Measurements from ENCODE around the gene WDTC1. TPM values are rescaled to one million over a fixed set of nuclear protein-coding genes. Genes with fewer than 3 reads are reported as not detected.
"Not testable (repeated sequence)": the region's sequence is repeated elsewhere in the genome, so short reads cannot be mapped to it uniquely, and the experiment has no call there.

WDTC1 gene
- total and polyA plus RNA-seq, 3 donors from 2014 or later, result 61.4 to 142 (median 69.5) TPM

DNA sequence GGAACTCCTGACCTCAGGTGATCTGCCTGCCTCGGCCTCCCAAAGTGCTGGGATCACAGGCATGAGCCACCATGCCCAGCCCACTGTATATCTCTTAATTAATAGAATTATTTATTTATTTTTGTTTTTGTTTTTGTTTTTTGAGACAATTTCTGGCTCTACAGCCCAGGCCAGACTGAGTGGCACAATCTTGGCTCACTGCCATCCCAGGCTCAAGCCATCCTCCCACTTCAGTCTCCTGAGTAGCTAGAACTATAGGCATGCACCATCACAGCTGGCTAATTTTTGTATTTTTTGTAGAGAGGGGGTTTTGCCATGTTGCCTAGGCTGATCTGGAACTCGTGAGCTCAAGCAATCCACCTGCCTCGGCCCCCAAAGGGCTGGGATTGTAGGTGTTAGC is 15.7 kb upstream of the WDTC1 start:
- no peaks in the 10 kb centered on the region for H3K9me3 ChIP-seq
- no peaks in the 10 kb centered on the region for H3K4me1 ChIP-seq
- H3K27ac ChIP-seq, result no peak overlapping the region
- intact Hi-C loops (cut with DNase I; ENCODE audit: low total_unique reads), result no loop called here
- WGBS, 2 donors, result 76 to 88% methylated on average over 3 of the region's 3 CpGs
- no peaks in the 10 kb centered on the region for H3K36me3 ChIP-seq (ENCODE audit: low read depth, missing control alignments)
- no peaks in the 10 kb centered on the region for H3K27me3 ChIP-seq
- H3K4me3 ChIP-seq, result no peak overlapping the region
- no peak for DNase-seq
- TF ChIP-seq, protein P1, sequence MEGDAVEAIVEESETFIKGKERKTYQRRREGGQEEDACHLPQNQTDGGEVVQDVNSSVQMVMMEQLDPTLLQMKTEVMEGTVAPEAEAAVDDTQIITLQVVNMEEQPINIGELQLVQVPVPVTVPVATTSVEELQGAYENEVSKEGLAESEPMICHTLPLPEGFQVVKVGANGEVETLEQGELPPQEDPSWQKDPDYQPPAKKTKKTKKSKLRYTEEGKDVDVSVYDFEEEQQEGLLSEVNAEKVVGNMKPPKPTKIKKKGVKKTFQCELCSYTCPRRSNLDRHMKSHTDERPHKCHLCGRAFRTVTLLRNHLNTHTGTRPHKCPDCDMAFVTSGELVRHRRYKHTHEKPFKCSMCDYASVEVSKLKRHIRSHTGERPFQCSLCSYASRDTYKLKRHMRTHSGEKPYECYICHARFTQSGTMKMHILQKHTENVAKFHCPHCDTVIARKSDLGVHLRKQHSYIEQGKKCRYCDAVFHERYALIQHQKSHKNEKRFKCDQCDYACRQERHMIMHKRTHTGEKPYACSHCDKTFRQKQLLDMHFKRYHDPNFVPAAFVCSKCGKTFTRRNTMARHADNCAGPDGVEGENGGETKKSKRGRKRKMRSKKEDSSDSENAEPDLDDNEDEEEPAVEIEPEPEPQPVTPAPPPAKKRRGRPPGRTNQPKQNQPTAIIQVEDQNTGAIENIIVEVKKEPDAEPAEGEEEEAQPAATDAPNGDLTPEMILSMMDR (IDR thresholded peaks at IDR 0.05), result no peak
- no peak for TF ChIP-seq POLR2A (IDR thresholded peaks at IDR 0.05)

DNA sequence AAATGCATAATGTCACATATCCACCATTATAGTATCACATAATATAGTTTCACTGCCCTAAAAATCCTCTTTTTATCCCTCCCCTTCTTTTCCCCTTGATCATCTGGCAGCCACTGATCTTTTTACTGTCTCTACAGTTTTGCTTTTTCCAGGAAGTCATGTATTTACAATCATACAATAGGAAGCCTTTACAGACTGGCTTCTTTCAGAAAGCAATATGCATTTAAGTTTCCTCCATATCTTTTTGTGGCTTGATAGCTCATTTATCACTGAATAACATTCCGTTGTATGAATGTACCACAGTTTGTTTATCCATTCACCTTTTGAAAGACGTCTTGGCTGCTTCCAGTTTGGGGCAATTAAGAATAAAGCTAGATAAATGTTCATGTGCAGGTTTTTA is 14.3 kb upstream of the WDTC1 start:
- H3K27me3 ChIP-seq, result no peaks in the 10 kb centered on the region
- no peak overlapping the region for H3K27ac ChIP-seq
- WGBS, 2 donors, result 61 to 65% methylated on average over 2 of the region's 2 CpGs
- TF ChIP-seq, protein P1 (IDR thresholded peaks at IDR 0.05), result no peak
- TF ChIP-seq POLR2A (IDR thresholded peaks at IDR 0.05), result no peak
- no peaks in the 10 kb centered on the region for H3K4me1 ChIP-seq
- no peak overlapping the region for H3K4me3 ChIP-seq
- DNase-seq, result no peak
- intact Hi-C loops (cut with DNase I; ENCODE audit: low total_unique reads), result no loop called here
- no peaks in the 10 kb centered on the region for H3K36me3 ChIP-seq (ENCODE audit: low read depth, missing control alignments)
- H3K9me3 ChIP-seq, result no peaks in the 10 kb centered on the region

DNA sequence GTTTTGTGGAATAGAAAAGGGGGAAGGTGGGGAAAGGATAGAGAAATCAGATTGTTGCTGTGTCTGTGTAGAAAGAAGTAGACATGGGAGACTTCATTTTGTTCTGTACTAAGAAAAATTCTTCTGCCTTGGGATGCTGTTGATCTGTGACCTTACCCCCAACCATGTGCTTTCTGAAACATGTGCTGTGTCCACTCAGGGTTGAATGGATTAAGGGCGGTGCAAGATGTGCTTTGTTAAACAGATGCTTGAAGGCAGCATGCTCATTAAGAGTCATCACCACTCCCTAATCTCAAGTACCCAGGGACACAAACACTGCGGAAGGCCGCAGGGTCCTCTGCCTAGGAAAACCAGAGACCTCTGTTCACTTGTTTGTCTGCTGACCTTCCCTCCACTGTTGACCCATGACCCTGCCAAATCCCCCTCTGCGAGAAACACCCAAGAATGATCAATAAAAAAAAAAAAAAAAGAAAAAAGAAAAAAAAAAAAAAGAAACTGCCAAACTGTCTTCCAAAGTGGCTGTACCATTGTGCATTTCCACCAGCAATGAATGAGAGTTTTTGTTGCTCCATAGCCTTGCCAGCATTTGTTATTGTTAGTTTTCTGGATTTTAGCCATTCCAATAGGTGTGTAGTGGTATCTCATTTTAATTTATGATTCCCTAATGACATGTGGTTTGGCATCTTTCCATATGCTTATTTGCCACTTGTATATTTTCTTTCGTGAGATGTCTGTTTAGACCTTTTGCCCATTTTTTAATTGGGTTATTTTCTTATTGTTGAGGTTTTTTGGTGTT is 13.5 kb upstream of the WDTC1 start:
- H3K27ac ChIP-seq; H3K27me3 ChIP-seq; H3K9me3 ChIP-seq; DNase-seq; H3K36me3 ChIP-seq (ENCODE audit: low read depth, missing control alignments); H3K4me3 ChIP-seq; intact Hi-C loops (cut with DNase I; ENCODE audit: low total_unique reads); H3K4me1 ChIP-seq: not testable (repeated sequence)
- whole genome bisulfite sequencing, 2 donors, result 66 to 78% methylated on average over 3 to 5 of the region's 5 CpGs

DNA sequence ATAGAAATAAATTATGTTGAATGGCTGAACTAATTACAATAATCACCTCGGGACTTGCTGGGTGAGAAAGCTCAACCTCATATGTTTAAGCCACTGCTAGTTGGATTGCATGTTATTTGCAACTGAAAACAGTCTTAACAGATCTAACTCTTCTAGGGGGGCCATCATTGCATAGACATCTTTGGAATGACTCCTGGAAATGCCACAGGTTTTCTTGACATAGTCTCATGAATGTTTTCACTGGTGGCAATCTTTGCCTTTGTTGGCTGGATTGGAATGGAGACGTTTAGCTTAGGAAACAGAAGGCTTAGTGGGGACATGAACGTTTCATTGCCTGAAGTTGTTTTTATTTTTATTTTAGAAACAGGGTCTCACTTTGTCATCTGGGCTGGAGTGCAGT is 8.8 kb upstream of the WDTC1 start:
- no peaks in the 10 kb centered on the region for H3K27me3 ChIP-seq
- no peak overlapping the region for H3K27ac ChIP-seq
- H3K36me3 ChIP-seq (ENCODE audit: low read depth, missing control alignments), result no peaks in the 10 kb centered on the region
- H3K4me3 ChIP-seq, result no peak overlapping the region
- intact Hi-C loops (cut with DNase I; ENCODE audit: low total_unique reads), result no loop called here
- WGBS, 2 donors, result 80% methylated on average over 3 of the region's 3 CpGs
- no peaks in the 10 kb centered on the region for H3K9me3 ChIP-seq
- H3K4me1 ChIP-seq, result no peaks in the 10 kb centered on the region
- DNase-seq, result no peak
- no peak for TF ChIP-seq POLR2A (IDR thresholded peaks at IDR 0.05)
- TF ChIP-seq, protein P1 (IDR thresholded peaks at IDR 0.05), result no peak

DNA sequence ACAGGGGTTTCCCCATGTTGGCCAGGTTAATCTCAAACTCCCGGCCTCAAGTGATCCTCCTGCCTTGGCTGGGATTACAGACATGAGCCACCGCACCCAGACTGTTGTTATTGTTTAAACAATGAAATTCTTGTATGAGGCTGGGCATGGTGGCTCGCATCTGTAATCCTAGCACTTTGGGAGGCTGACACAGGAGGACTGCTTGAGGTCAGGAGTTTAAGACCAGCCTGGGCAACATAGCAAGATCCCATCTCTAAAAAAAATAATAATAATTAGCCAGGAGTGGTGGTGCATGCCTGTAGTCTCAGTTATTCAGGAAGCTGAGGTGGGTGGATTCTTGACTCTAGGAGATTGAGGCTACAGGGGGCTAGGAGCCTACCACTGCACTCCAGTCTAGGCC is 6.7 kb upstream of the WDTC1 start:
- TF ChIP-seq, protein P1 (IDR thresholded peaks at IDR 0.05), result no peak
- TF ChIP-seq POLR2A (IDR thresholded peaks at IDR 0.05), result no peak
- WGBS, 2 donors, result 82 to 86% methylated on average over 3 of the region's 3 CpGs
- no peaks in the 10 kb centered on the region for H3K36me3 ChIP-seq (ENCODE audit: low read depth, missing control alignments)
- intact Hi-C loops (cut with DNase I; ENCODE audit: low total_unique reads), result no loop called here
- H3K4me1 ChIP-seq, result no peaks in the 10 kb centered on the region
- no peaks in the 10 kb centered on the region for H3K27me3 ChIP-seq
- H3K4me3 ChIP-seq, result no peak overlapping the region
- DNase-seq, result no peak
- H3K9me3 ChIP-seq, result no peaks in the 10 kb centered on the region
- no peak overlapping the region for H3K27ac ChIP-seq
